ENCODE measurements around the gene LHX6. TPM values are rescaled to one million over a fixed set of nuclear protein-coding genes. Genes with fewer than 3 reads are reported as not detected.

The LHX6 gene
- total RNA-seq, 1 experiment from 2014 or later: 0.62 TPM

- ChIA-PET POLR2A (no interaction called here), CTCF (no interaction called here)
- no peak overlapping the region for H3K4me3 ChIP-seq (ENCODE audit: low read depth in 2 of 2, low read length in 2 of 2)
- no peaks in the 10 kb centered on the region for H3K9me3 ChIP-seq (ENCODE audit: control insufficient read depth, insufficient read depth, low read depth, low read length)
- no peak for DNase-seq (ENCODE audit: low read depth, low spot score)
- no peak overlapping the region for H3K27ac ChIP-seq (ENCODE audit: low read length)
- no peak for ATAC-seq
- TF ChIP-seq REST (IDR thresholded peaks at IDR 0.05; ENCODE audit: insufficient read depth in 1 of 2, low read depth in 2 of 2, low read length in 1 of 2): no peak
- TF ChIP-seq SIN3A (IDR thresholded peaks at IDR 0.05; ENCODE audit: borderline replicate concordance, insufficient read depth, low read depth, low read length): no peak
- no peak for TF ChIP-seq TCF7L2 (IDR thresholded peaks at IDR 0.05; ENCODE audit: low read depth, low read length)
- TF ChIP-seq CTCF (IDR thresholded peaks at IDR 0.05): no peak
- TF ChIP-seq POLR2AphosphoS5 (IDR thresholded peaks at IDR 0.05; ENCODE audit: low read depth, low read length): no peak
- no peaks in the 10 kb centered on the region for H3K27me3 ChIP-seq (ENCODE audit: control insufficient read depth, insufficient read depth, low read length)
- H3K4me1 ChIP-seq (ENCODE audit: control insufficient read depth, insufficient read depth, low read length): no peaks in the 10 kb centered on the region
- H3K36me3 ChIP-seq (ENCODE audit: control insufficient read depth, insufficient read depth, low read length): no peaks in the 10 kb centered on the region
- no TSS peak for BruUV-seq (replicated peaks)
- in situ Hi-C loops (cut with HindIII; ENCODE audit: low pct_unique_long_range_greater_than_20kb, low sequenced_read_pairs) (no loop called here), intact Hi-C loops (cut with micrococcal nuclease; ENCODE audit: unreplicated experiment) (no loop called here)
Measured at GRCh38 chr9:122188369-122188768, 40.4 kb downstream of the LHX6 start.

GRCh38 chr9:122186777-122187470 lies 41.8 kb downstream of the LHX6 start:
- in situ Hi-C loops (cut with HindIII; ENCODE audit: low pct_unique_long_range_greater_than_20kb, low sequenced_read_pairs): no loop called here
- ChIA-PET POLR2A (no interaction called here), CTCF (no interaction called here)
- Histone ChIP-seq H3K36me3 (ENCODE audit: control insufficient read depth, insufficient read depth, low read length) (no peaks in the 10 kb centered on the region), H3K9me3 (ENCODE audit: control insufficient read depth, insufficient read depth, low read depth, low read length) (no peaks in the 10 kb centered on the region), H3K27me3 (ENCODE audit: control insufficient read depth, insufficient read depth, low read length) (0 out of 2 replicates have a peak, but pooled peaks cover 3% of the 10 kb centered on the region), H3K4me3 (ENCODE audit: low read depth in 2 of 2, low read length in 2 of 2) (no peak overlapping the region), H3K27ac (ENCODE audit: low read length) (no peak overlapping the region), H3K4me1 (ENCODE audit: control insufficient read depth, insufficient read depth, low read length) (no peaks in the 10 kb centered on the region)
- ATAC-seq: no peak
- no peak for TF ChIP-seq SIN3A (IDR thresholded peaks at IDR 0.05; ENCODE audit: borderline replicate concordance, insufficient read depth, low read depth, low read length)
- TF ChIP-seq REST (IDR thresholded peaks at IDR 0.05; ENCODE audit: insufficient read depth in 1 of 2, low read depth in 2 of 2, low read length in 1 of 2): no peak
- TF ChIP-seq CTCF (IDR thresholded peaks at IDR 0.05): no peak
- TF ChIP-seq POLR2AphosphoS5 (IDR thresholded peaks at IDR 0.05; ENCODE audit: low read depth, low read length): no peak
- no peak for TF ChIP-seq TCF7L2 (IDR thresholded peaks at IDR 0.05; ENCODE audit: low read depth, low read length)
- no peak for DNase-seq (ENCODE audit: low read depth, low spot score)
- intact Hi-C loops (cut with micrococcal nuclease; ENCODE audit: unreplicated experiment): no loop called here
- no TSS peak for BruUV-seq (replicated peaks)

Measured in Panc1 (cell line).